ENCODE data around the gene SGTA.

DNA sequence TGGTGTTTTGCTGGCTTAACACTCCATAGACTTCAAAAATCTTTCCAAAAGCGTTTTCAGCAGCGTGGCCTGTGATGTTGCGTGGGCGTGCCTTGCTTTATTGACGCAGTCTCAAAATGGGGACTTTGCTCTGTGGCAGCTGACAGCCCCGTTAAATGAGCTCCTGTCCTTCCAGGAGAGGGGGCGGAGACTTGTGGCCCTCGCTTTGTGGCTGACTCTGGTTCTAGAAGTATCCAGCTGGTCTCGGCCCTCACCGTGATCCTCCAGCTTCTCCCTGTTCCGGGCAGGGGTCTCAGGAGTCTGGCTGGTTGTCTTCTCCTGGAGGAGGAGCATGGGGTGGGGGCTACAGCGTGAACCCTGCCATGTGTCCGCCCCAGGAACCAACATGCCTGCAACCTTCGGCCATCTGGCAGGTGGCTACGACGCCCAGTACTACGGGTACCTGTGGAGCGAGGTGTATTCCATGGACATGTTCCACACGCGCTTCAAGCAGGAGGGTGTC, 28.2 kb upstream of the SGTA start:
- TF ChIP-seq, protein P1, sequence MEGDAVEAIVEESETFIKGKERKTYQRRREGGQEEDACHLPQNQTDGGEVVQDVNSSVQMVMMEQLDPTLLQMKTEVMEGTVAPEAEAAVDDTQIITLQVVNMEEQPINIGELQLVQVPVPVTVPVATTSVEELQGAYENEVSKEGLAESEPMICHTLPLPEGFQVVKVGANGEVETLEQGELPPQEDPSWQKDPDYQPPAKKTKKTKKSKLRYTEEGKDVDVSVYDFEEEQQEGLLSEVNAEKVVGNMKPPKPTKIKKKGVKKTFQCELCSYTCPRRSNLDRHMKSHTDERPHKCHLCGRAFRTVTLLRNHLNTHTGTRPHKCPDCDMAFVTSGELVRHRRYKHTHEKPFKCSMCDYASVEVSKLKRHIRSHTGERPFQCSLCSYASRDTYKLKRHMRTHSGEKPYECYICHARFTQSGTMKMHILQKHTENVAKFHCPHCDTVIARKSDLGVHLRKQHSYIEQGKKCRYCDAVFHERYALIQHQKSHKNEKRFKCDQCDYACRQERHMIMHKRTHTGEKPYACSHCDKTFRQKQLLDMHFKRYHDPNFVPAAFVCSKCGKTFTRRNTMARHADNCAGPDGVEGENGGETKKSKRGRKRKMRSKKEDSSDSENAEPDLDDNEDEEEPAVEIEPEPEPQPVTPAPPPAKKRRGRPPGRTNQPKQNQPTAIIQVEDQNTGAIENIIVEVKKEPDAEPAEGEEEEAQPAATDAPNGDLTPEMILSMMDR (optimal IDR thresholded peaks at IDR 0.05 in 1 of 3, IDR thresholded peaks at IDR 0.05 in 1 of 3, conservative IDR thresholded peaks at IDR 0.05 in 1 of 3; ENCODE audit: extremely low read depth in 1 of 3, insufficient read depth in 2 of 3, low read length in 3 of 3) = no peak
- TF ChIP-seq EZH2 (IDR thresholded peaks at IDR 0.05; ENCODE audit: low read length) = no peak

All from keratinocyte (primary cell).